ENCODE results near the gene PDE4B.

- TF ChIP-seq CTCF (IDR thresholded peaks at IDR 0.05) = no peak
- TF ChIP-seq POLR2A (IDR thresholded peaks at IDR 0.05) = no peak
These were observed 405.1 kb downstream of the PDE4B start for GRCh38 chr1:66197785-66198184.

Measured in body of pancreas (tissue), 4 donors.